Endometrium (tissue), 2 donors: Measurements from ENCODE around the gene NUDT7.
A peak's percentile ranks its signal among the peaks of the same experiment; 100 is the strongest.

Experiments
- FAIRE-seq: peaks from 2 replicates; lab custom pipeline; 2012; peaks lifted over from hg19 to GRCh38; lab: Jason Lieb, UNC
- donor health status: control.
- donor health status: control.

NUDT7 gene

DNA sequence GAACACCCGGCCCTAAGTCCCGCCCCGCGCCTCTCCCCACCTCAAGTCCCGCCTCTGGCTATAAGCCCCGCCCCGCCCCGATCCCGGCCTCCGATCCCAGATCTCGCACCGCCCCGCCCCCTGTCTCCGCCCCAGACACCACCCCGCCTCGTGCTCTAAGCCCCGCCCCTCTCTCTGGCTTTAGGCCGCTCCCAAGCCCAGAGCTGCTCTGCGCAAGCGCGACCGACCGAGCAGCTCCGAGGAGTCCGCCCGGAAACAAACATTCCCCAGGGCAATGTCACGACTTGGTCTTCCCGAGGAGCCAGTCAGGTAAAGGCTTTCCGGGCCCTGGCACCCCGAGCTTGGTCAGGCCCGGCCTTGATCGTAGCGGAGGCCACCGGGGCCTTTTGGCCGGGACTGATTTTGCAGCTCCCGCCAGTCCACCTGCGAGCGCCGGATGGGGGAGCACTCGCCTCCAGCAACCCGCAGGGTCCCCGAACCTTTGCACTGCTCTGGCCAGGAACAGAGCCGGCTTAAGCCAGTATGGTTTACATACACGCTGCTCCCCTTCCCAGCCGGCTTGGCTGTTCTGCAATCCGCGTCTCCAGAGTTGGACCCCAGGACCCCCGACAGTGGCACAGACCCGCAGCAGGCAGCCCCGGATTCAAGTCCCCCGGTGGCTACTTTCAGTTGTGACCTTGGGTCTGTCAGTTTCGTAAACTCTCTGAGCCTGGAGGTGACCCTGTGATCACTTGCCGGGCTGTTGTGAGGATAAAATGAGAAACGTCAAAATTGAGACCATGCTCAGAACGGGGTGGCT is at the start of gene NUDT7:
Gene NUDT7 (plus strand): TSS at position 206 of the 799 bp plus-strand sequence. CDS start 69 bp downstream, at position 275.
- no peak for FAIRE-seq

- no peak for FAIRE-seq
Measured at GRCh38 chr16:77674888-77675287, 47.4 kb upstream of the NUDT7 start.

GRCh38 chr16:77675464-77676324 is 46.6 kb upstream of the NUDT7 start:
- FAIRE-seq: peak; percentile 79

DNA sequence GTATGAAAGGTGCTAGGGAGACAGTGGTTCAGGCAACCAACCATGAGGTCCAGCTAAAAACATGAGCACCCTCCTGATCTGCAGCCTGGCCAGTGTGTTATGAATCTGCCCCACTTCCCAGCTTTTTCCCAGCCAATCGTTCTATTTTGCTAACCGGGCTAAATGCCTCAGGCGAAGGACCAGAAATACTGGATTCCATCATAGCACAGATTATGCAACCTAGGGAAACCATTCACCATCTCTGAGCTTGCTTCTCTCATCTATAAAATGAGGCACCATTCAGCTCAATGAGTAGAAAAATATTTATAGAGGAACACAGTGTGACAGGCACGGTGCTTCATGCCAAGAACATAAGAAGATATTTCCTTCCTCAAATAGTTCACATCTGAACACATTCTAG is 45.2 kb upstream of the NUDT7 start:
- no peak for FAIRE-seq

- FAIRE-seq: no peak
Measured at GRCh38 chr16:77679391-77679790, 42.9 kb upstream of the NUDT7 start.

GRCh38 chr16:77679901-77680300 is 42.4 kb upstream of the NUDT7 start:
- FAIRE-seq: no peak

- FAIRE-seq: no peak
Measured at GRCh38 chr16:77680496-77680895, 41.8 kb upstream of the NUDT7 start.

- FAIRE-seq: no peak
Measured at GRCh38 chr16:77682586-77682985, 39.7 kb upstream of the NUDT7 start.

DNA sequence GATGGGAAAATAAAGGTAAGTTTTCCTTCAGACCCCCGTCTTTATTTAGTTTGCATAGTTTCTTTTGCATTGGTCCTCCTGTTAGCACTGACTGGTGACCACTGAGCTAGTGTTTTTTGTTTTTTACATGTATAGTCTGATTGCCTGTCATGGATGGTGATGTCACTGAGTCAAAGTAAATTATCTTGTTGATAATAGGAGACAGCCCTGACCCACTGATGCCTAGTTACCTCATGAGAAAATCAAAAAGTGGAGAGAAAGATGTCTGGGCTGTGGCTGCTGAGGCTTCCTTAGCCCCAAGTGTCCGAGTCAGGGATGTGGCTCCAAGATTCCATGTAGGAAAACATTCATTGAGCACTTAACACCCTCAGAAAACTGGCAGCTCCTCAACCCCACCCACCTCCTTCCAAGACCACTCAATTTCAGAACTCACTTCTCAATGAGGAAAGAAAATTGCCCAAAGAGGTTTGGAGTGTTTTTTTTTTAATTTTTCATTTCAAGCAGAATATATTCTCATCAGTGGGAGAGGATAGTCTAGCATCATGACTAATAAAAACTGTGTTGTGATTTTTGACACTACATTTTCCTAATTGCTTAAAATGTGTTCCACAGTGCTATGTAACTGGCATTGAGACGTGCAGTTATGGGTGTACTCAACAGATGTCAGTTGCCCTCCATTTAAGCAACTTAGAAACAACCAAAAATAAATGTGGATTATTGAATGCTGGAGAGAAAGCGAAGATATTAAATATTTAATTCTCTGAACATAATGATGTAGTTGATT is 38.7 kb upstream of the NUDT7 start:
- no peak for FAIRE-seq

DNA sequence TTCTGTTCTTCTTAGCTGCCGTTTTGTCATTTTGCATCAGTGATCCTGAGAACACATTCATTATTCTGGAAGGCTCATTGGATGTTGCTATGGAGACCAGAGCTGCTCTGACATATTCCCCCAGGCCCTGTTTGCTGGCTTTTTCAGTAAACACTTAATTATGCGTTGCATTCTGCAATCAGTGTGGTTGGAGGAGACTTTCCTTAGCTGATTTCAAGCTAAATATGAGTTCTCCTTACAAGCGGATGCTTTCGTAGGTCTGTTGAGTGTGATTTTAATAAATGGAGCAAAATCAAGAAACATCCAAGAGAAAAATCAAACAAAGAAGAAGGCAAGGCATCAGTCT is 38.2 kb upstream of the NUDT7 start:
- no peak for FAIRE-seq

DNA sequence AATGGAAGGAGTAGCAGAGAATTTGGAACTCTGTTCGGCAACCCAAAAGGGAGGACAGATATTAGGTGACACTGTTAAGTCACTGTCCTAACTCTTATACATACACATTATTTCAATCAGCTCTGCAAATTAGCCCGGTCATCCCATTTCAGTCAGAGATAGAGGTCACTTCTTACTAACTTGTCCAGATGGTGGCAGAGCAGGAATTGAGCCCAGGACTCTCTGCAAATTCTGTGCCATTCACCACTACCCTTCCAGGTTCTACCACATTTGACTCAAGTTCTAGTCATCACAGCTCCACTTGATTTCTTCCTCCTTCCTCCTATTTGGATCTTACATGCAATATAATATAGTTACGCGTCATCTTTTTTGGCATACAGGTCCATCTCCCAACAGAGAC is 35.9 kb upstream of the NUDT7 start:
- FAIRE-seq: no peak

- no peak for FAIRE-seq
Measured at GRCh38 chr16:77689971-77690370, 32.3 kb upstream of the NUDT7 start.

DNA sequence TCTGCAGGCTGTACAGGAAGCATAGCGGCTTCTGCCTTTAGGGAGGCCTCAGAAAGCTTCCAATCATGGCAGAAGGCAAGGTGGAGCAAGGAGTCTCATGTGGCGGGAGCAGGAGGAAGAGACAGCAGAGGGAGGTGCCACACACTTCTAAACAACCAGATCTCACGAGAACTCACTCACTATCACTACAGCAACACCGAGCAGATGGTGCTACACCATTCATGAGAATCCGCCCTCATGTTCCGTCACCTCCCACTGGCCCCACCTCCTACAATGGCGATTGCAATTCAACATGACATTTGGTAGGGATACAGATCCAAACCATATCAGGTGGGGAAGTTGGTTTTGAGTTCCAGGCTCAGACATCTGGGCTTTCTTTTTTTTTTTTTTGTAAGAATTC is 31.9 kb upstream of the NUDT7 start:
- FAIRE-seq: no peak

DNA sequence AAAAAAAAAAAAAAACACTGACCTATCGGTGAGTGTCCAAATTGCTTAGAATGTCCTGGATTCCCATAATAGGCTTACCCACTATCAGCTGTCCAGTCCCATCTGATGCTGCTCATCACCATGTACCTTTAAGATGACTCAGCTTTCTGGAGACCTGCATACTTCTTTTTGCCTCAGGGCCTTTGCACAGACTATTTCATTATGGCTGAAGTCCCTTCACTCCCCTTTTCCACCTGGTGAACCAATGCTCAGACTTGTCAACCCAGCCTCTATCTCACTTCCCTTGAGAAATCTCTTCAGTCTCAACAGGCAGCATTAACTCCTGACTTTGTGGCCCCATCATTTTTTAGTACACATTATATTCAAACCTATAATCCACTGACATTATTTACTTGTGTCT is 29.7 kb upstream of the NUDT7 start:
- no peak for FAIRE-seq

DNA sequence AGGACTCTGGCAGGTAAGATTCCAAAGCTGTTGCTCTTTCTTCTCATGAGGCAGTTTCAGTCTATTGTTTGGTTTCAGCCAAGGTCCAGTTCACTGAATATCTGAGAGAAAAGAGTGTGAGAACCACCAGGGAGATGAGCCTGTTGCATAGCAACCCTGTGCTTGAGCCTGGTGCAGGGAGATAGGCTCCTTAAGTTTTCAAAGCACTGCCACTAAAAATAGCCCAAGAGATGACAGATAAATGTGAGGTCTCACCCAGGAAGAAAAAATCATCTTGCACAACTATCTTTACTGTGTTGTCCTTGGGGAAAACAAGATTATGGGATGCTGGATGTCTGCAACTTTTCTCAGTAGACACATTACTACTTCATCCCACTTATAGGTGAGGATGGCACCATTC is 26.2 kb upstream of the NUDT7 start:
- FAIRE-seq: no peak

GRCh38 chr16:77700846-77701245 is 21.5 kb upstream of the NUDT7 start:
- no peak for FAIRE-seq

DNA sequence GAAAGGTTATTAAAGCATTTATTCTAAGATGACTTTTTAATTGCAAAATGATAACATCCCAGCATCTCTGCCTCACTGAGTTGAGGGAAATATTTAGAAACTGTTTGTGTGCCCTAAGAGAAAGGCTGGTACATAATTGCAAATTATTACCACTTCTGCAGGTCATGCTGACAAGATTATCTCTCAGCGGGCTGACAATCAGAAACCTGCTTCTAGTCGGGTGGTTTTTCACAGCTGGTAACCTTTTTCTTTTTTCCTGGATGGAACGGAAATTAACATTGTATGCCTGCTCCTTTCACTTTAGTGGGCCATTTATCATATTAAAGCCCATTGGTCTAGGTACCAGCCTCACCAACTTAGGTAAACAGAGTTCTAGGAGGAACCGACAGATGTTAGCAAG is 17.0 kb upstream of the NUDT7 start:
- FAIRE-seq: no peak

DNA sequence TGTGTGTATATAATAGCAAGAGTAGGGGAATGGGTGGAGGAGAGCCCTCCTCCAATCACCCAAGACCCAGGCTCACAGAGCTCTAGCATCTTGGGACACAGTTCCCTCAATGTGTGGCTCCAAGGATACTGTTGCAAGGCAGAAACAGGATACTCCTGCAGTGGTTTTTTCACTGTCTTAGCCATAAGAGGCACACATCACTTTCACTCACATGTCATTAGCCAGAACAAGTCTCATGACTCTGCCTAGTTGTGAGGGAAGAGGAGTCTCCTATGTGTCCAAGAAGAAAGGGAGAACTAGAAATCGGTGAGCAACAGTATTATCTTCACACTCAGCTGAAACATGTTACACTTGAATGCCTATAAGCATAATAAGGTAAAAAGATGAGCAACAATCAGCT is 11.1 kb upstream of the NUDT7 start:
- FAIRE-seq: no peak

- FAIRE-seq: no peak
Measured at GRCh38 chr16:77711775-77712174, 10.5 kb upstream of the NUDT7 start.

- no peak for FAIRE-seq
Measured at GRCh38 chr16:77715145-77715544, 7.2 kb upstream of the NUDT7 start.

DNA sequence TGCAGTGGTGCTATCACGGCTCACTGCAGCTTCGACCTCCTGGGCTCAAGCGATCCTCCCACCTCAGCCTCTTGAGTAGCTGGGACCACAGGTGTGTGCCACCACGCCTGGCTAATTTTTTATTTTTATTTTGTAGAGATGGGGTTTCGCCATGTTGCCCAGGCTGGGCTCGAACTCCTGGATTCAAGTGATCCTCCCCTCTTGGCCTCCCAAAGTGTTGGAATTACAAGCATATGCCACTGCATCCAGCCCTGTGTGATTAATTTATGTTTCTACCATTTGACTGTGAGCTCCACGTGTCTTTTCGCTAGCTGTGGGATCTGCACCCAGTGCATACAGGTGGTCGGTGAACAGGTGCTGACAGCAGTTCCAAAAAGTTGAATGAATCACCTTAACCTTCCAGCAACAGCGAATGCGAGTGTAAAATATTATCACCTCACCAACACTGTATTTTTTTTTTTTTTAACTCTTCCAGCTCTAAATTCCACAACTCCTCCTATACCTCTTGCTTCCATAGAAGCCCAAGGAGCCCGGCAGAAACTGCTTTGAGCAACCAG is 484 bp upstream of the NUDT7 start:
- FAIRE-seq: no peak

DNA sequence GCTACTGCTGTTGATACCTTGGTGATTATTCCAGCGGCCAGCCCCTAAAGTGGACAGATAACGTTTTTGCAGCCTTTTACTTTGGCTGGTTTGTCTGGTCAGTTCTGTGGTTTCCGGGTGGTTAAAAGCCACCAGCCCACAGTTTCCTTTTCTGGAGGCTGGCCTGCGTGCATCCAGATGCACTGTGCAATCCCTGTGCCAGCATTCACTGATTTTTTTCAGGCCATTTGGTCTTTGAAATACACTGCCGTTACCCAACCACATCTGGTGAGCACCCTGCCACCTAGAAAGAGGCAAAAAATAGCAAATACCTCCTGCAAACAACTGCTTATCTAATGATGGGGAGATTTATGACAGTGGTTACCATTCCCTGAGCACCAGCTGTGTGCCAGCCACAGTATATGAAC is 797 bp downstream of the NUDT7 start:
- FAIRE-seq: no peak
